ENCODE data around the gene PRKCA.
A peak's percentile ranks its signal among the peaks of the same experiment; 100 is the strongest.

PRKCA gene

GRCh38 chr17:66727634-66728570 is 425.5 kb downstream of the PRKCA start:
- peak; percentile 76 for DNase-seq

DNA sequence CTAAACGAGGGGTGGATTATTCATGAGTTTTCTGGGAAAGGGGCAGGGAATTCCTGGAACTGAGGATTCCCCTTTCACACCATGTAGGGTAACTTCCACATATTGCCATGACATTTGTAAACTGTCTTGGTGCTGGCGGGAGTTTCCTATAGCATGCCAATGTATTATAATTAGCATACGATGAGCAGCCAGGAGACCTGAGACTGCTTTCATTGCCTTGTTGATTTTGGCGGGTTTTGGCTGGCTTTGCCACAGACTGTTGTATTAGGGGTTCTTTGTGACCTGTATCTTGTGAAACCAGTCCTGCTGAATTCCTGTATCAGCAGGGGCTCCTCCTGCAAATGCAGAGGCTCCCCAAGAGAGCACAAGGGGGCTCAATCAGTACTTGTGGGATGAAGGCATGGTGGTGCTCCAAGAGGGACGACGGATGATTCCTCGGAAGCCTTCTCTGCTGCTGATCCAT is 428.1 kb downstream of the PRKCA start:
- no peak for DNase-seq

GRCh38 chr17:66733759-66734158 is 431.3 kb downstream of the PRKCA start:
- DNase-seq = no peak

- DNase-seq = no peak
Measured at GRCh38 chr17:66734186-66734943, 432.0 kb downstream of the PRKCA start.

- no peak for DNase-seq
Measured at GRCh38 chr17:66737524-66737923, 435.1 kb downstream of the PRKCA start.

DNA sequence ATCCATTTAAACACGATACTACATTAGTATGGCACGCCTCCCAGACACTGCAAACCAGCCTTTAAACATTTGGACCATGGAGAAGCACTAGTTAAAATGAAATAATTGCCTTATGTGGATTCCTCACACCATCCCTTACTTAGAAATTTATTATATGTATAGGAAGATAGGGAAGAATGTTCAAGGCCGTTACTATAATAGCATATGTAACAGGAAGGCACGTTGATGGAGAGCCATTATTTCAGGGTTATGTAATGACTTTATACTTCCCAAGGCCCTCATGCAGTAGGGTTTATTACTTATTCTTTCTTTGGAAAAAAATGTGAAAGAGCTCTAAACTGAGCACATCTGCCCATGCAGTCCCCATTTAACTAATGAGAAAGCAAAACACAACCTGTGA is 435.9 kb downstream of the PRKCA start:
- no peak for DNase-seq

- DNase-seq = no peak
Measured at GRCh38 chr17:66739553-66739952, 437.1 kb downstream of the PRKCA start.

DNA sequence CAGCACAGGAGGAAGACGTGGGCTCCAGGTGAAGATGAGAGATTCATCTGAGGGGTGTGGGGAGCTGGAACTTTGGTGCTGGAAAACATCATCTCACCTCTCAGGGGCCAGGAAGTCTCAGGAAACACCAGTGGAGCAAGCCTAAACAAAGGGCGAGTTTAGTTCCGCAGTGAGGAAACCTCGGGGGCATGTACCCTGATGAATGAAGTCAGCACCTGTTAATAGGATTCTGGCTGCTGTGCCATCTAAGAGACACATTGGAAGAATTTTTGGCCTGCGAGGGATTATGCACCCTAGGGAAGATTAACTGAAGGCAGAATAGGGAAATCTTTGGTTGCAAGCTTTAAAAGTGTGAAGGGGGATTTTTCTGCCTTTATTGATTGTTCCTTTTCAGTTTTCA is 437.8 kb downstream of the PRKCA start:
- DNase-seq = no peak

GRCh38 chr17:66743511-66743910 is 441.1 kb downstream of the PRKCA start:
- DNase-seq = no peak

DNA sequence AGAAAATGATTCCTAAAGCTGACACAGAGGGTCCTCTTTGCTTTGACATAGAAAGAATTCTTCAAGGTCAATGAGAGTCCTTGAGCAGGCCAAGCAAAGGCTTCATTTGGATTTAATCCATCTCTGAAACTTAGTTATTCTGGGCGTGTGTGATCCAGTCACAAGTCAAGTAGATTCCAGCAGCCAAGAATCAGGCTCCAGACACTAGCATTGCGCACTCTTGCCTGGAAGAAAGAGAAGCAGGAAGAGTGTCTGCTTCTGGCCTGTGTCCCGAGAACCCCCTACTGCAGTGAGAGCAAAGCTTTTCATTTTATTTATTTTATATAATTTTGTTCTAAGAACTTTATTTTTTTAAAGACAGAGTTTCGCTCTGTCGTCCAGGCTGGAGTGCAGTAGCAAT is 444.3 kb downstream of the PRKCA start:
- no peak for DNase-seq

DNA sequence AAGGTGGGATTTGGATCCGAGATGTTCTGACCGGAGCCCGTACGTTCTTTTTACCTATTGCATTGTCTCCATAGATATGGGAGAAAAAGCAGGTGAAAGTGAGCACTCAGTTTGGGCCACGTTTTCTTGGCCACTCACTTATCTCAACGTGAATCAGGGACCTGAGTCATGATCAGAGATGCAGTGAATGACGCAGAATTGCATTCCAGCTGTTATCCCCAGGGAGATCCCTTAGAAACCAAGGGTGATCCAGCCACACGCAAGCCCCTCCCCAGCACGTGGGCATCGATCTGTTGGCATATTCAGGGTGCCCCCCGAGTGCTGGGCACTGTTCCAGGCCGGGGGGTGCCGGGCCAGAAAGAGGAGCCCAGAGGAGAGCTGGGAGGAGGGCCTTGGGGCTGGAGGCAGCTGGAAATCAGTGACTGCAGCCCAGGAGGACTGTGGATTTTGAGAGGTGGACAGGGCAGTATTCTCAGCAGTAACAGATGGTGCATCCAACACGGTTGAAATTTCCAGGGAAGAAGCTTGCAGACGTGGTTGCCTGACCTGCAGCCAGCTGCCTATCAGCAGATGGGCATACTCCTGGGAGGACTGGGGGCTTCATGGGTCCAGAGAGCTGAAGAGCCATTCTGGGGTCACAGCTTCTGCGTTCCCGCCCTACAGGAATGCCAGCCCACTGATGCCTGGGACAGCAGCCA is 445.3 kb downstream of the PRKCA start:
- DNase-seq = no peak

- DNase-seq = no peak
Measured at GRCh38 chr17:66748578-66748977, 446.2 kb downstream of the PRKCA start.

DNA sequence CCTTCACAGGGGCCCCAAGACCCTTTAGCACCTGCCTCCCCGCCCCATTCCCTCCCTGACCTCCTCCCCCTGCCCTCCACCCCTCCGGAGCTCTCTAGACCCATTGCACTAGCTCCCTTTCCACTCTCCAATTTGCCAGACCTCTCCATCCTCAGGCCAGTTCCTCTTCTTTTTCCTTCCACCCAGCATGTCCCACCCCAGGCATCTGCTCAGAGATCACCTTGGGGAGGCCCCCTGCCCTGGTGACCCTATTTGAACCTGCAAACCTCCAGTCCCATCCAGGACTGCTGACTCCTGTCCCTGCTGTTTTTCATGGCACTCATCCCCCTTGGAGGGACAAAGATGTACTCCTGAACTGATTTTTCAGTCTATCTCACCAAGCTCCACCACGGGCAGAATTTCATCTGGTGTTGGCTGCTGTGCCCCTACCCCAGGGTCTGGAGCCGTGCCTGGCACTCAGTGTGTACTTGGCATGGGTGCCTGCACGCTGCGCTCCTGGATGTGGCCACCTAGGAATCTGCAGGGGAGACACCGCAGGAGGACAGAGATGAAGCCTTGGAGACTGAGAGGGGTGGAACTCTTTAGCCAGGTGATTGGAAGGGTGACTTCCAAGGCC is 446.9 kb downstream of the PRKCA start:
- DNase-seq = no peak

DNA sequence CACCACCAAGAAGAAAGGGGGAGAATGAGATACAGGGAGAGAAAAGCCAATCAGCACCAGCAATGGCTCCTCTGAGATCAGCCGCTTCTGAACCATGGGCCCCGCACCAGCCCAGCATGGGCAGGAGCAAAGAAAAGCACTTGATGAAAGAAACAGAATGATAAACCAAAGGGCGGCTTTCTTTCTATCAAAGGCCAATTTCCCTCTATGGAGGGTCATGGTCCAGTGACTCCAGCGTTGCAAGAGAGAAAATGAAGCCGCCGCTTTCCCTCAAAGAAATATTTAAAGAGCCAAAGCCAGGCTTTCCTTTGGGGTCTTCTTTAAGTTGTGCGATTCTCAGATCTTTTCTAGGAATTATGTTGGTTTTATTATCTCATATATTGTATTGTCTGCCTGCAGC is 447.7 kb downstream of the PRKCA start:
- DNase-seq = no peak

DNA sequence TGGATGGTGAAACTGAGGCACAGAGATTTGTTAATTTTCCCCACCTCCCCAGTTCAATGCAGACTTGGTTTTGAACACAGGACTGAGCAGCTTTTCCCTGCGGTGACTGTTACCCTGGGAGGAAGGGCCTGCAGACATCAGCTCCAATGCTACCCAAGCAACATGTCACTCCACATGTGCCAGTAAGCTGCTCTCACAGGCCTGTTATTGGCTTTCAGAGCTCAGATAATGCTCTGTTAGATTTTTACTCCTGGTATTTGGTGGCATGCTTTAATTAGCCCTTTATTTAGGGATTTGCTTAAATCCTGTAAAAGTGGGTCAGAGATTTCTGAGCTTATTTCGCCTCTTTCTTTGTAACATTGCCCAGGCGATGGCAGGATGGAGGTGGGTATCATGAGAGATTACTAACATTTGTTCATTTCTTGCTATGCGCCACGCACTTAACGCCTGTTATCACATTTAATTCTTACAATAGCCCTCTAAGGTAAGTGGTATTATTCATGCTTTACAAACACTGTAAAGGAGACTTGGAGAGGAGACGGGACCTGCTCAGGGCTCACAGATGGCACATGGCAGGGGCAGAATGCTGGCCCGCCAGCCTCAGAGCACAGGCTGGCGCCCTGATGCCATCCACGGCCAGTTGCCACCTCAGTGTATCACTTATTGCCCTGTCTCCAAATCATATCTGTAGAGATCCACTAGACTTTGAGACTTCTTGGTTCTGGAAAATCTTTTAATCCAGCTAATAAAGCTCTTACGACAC is 448.5 kb downstream of the PRKCA start:
- DNase-seq = no peak

GRCh38 chr17:66751771-66752170 is 449.4 kb downstream of the PRKCA start:
- no peak for DNase-seq

DNA sequence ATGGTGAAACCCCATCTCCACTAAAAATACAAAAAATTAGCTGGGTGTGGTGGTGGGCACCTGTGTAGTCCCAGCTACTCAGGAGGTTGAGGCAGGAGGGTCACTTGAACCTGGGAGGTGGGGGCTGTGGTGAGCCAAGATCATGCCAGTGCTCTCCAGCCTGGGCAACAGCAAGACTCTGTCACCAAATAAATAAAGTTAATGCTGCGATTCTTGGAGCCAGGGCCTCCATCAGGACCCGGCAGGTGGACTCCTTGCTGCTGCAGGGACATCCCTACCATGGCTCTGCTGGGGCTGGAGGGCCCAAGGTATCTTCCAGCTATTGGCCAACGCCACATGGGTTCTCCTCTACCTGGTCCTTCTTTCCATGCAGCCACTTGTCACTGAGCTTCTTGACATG is 450.0 kb downstream of the PRKCA start:
- no peak for DNase-seq

GRCh38 chr17:66753126-66753920 is 450.9 kb downstream of the PRKCA start:
- DNase-seq = no peak

- peak; percentile 72 for DNase-seq
Measured at GRCh38 chr17:66755101-66755943, 452.9 kb downstream of the PRKCA start.

- no peak for DNase-seq
Measured at GRCh38 chr17:66755944-66756290, 453.5 kb downstream of the PRKCA start.

Data from NCI-H748 treated with DMSO at 0.1 percent for 48 hours (cell line).